Measurements from ENCODE around the gene CFAP57.

CFAP57 gene

DNA sequence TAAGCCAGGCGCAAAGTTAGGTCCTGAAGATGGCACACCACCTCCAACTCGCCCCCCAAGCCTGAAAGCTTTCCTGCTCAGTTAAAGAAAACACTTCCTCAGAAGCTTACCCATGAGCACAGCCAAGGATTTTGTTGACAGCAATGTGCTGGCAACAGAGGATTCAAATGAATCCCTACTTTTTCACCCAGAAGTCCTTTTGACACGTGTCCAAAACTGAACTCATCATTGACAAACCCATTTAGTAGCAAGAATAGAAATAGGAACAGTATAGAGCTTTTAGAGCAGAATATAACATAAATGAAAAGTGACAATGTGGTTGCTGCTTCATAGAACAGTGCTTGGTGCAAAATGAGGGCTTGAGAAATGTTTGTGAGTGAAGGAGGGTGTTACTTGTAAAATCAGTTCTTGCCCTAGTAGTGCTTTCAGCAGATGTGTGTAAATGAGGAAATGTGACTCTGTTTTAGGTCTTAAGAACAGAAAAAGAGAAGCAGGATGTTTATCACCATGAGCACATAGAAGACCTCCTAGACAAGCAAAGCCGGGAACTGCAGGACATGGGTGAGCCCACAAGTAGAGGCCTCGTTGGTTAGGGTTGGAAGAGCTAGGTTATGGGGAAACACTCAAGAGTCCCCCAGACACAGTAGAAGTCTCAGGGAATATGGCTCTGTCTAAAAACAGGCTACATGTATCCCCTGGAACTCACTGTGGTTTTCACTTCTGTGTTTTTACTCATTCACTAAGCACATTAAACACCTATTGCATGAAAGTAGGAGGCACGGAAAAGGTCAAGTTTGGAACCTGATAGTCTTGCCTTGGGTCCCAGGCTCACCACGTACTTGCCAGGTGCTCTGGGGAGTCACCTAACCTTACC is 49.0 kb downstream of the CFAP57 start:
- Histone ChIP-seq H3K4me3 (no peak overlapping the region), H3K27ac (peak overlapping the region in 2 of 21 experiments; percentile 13 to 57)

GRCh38 chr1:43221797-43222196 is 49.7 kb downstream of the CFAP57 start:
- H3K27ac ChIP-seq: peak overlapping the region in 2 of 21 experiments; percentile 5 to 47
- no peak overlapping the region for H3K4me3 ChIP-seq

DNA sequence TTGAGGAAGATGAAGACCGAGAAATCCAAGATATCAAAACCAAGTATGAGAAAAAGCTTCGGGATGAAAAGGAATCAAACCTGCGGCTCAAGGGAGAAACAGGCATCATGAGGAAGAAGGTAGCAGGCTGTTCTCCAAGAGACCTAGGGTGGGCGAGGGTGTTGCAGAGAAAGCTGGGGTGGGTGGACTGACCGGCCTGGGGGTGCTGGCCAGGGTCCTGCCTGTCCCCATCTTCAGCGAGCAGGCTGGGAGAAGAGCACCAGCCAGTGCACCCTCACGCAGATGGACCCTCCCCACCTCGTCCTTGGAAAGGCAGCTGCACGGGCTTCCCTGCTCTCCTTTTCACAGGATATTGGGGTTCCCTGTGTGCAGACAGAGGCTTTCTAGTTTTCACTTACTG is 50.7 kb downstream of the CFAP57 start:
- Histone ChIP-seq H3K27ac (no peak overlapping the region), H3K4me3 (no peak overlapping the region)

GRCh38 chr1:43225168-43225567 is 53.0 kb downstream of the CFAP57 start:
- no peak overlapping the region for H3K4me3 ChIP-seq
- no peak overlapping the region for H3K27ac ChIP-seq

GRCh38 chr1:43227143-43227764 is 55.1 kb downstream of the CFAP57 start:
- Histone ChIP-seq H3K27ac (no peak overlapping the region), H3K4me3 (no peak overlapping the region)

DNA sequence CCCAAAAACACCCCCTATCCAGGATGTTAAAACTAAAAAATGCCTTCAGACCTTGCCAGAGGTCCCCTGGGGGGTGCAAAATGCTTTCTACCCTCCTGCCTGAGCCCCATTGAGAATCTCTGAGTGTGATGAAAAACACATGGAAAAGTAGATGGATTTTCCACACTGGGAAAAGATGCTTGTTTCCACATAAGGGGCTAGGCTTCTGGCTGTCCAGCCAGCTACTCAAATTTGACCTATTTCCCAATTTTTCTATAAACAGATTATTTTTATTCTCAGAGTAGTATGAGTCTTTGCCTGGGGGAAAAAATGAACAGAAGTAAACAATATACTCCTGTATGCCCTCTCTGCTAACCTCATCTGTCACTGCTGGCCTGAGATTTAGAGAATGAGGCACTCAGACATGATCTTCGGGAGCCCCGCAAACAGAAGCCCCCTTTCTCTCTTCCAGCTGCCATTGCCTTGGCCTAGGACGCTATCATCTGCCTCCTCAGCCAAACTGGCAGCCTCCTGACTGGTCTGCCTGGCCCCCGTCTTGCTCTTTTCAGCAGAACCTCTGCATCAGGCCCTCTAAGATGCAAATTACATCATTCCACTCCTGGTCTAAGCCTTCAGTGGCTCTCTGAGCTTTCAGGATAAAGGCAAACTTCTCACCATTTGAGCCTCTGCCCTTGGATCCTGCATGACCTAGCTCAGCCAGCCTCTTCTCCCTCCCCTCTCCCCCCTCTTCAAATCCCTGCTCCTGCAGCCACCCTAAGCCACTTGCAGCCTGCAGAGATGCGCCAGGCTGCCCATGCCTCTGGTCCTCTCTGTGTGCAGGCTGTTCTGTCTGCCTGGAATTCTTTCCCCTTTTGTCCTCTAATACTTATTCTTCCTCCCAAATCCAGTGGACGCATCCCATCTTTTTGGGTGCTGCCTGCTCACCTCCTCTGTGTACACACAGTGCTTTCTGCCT is 58.0 kb downstream of the CFAP57 start:
- no peak overlapping the region for H3K4me3 ChIP-seq
- peak overlapping the region in 1 of 21 experiments; percentile 49 for H3K27ac ChIP-seq

- peak overlapping the region in 1 of 21 experiments; percentile 14 for H3K27ac ChIP-seq
- H3K4me3 ChIP-seq: no peak overlapping the region
Measured at GRCh38 chr1:43232074-43232473, 59.9 kb downstream of the CFAP57 start.

DNA sequence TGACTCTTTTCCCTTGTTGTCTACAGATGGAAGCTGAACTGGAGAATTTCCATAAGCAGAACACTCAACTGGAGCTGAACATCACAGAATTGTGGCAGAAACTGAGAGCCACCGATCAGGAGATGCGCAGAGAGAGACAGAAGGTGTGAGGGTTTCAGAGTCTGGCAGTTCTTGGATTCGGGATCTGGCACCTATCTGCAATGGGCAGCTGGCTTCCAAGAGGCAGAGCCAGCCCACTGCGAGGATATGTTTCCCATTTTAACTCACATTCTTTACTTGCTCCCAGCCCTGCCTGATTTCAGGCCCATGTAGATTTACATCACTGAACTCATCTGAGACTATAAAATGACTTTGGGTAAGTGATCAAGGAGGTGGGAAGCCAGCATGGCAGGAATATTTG is 60.4 kb downstream of the CFAP57 start:
- Histone ChIP-seq H3K4me3 (no peak overlapping the region), H3K27ac (peak overlapping the region in 1 of 21 experiments; percentile 14)

DNA sequence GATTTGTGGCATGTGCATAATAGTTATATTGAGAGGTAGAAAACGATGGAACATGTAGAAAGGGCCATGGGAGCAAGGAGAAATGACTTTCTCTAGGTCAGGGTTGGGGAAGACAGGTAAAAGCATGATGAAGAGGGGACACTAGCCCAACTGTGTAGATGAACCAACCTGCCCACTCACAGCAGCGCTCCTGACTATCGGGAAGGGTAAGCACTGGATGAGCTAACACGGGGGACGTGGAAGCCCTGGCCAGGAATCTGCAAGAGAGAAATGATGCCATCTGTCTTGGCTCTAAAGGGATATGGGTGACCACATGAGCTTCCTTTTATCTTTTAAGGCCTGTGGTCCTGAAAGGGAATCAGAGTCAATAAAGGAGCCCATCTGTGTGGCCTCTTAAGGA is 61.5 kb downstream of the CFAP57 start:
- Histone ChIP-seq H3K4me3 (no peak overlapping the region), H3K27ac (no peak overlapping the region)

GRCh38 chr1:43234267-43234666 is 62.1 kb downstream of the CFAP57 start:
- Histone ChIP-seq H3K27ac (no peak overlapping the region), H3K4me3 (no peak overlapping the region)

DNA sequence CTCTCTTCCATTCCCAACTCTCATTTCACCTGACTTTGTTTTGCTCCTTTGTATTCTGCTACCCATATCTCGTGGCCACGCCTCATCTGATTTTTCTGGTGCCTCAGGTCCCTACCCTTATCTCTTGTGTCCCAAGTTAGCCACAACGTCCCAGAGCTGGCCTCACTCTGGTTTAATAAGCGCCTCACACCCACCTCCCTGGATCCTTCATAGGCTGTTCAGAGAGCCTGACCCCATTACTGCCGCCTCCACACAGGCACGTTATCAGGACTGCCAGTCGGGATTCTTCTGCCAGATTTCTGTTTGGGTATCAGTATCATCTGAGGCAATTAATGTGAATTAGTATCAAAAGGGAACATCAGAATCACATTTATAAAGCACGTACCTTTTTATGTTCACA is 62.9 kb downstream of the CFAP57 start:
- H3K27ac ChIP-seq: no peak overlapping the region

DNA sequence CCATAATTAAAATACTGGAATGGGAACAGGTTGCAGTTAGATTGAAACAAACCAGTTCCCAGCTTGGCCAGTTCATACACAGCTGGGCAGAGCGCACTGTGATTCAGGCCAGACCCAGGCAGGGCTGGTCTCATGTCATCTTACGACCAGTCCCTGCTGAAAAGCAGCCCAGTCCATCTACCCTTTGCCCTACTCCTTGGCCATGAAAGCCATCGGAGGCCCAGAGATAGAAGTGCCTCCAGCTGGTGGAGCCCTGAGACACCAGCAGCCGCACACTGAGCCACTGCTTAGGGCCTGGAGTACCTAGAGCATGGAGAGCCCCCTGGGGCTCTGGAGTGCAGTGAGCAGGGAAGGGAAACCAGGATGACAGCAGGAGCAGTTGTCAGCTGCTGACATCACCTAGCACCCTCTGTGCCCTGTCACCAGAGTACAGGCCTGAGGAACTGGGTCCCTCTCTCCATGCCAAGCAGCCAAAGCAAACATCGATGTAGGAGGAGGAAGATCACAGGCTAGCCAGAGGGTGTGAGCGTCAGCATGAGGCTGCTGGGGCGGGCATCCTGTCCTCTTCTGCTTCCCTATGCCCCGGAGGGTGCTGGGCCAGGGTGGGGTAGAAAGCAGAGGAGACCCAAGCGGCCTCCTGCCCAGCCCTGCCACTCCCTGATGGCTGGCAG is 63.5 kb downstream of the CFAP57 start:
- Histone ChIP-seq H3K4me3 (no peak overlapping the region), H3K27ac (no peak overlapping the region)

More for the DNA sequence above, 62.9 kb downstream of the CFAP57 start:
- H3K4me3 ChIP-seq: no peak overlapping the region

DNA sequence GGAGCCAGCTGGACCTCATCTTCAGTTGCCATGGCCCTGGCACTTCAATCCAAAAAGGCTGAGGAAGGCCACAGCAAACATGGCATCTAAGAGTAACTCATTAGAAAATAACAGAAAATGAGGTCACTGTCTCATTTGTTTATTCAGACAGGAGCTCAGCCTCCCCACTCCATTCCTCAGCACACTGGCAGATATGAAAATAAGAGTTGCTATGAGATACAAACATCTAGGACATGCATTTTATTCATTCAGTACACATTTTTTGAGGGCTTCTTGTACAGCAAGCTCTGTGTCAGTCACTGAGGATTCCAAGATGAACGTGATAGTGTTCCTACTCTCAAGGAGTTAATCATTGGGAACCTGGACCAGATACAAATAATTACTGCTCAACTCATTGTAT is 65.0 kb downstream of the CFAP57 start:
- Histone ChIP-seq H3K4me3 (no peak overlapping the region), H3K27ac (no peak overlapping the region)

DNA sequence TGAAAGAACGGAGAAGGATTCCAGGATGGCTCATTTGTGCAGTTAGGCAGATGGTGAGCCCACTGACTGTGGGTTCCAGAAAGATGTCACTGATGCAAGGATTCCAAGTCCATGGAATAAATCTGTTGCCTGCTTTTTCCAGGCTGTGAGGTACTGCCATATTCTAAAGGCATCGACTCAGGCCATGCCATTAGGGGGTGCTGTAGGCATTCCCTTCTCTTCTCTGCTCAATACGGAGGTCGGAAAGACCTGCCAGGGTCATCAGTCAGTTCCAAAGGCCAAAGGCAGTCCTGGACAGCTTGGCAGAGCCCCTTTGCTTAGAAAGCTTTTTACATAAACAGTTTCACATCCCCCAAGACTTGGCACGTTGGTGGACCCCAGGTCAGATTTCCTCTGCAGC is 66.0 kb downstream of the CFAP57 start:
- Histone ChIP-seq H3K4me3 (no peak overlapping the region), H3K27ac (no peak overlapping the region)

DNA sequence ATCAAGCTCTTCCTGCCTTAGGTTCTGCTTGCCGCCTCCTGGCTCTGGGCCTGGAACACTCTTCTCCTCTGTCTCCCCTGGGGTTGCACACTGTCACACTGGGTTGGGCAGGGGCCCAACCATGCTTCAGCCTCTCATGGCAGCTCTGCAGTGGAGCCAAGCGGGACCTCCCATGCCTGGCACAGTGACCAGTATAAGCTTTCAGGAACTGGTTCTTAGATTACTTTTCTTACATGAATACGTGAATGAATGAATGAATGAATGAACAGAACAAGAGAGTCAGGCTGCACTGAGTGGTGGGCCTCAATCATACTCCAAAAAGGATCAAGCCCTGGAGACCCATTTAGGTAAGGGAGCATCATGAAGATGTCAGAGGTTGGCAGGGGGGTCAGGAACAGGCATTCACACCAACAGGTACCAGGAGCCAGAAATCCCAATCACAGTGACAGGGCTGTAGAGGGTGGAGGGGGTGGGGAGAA is 66.9 kb downstream of the CFAP57 start:
- Histone ChIP-seq H3K27ac (no peak overlapping the region), H3K4me3 (no peak overlapping the region)

- no peak overlapping the region for H3K27ac ChIP-seq
- H3K4me3 ChIP-seq: no peak overlapping the region
Measured at GRCh38 chr1:43239484-43239883, 67.4 kb downstream of the CFAP57 start.

- no peak overlapping the region for H3K4me3 ChIP-seq
- H3K27ac ChIP-seq: no peak overlapping the region
Measured at GRCh38 chr1:43241413-43241836, 69.3 kb downstream of the CFAP57 start.

GRCh38 chr1:43243299-43243698 is 71.2 kb downstream of the CFAP57 start:
- H3K27ac ChIP-seq: no peak overlapping the region
- H3K4me3 ChIP-seq: no peak overlapping the region

GRCh38 chr1:43246466-43247213 is 74.5 kb downstream of the CFAP57 start:
- no peak overlapping the region for H3K4me3 ChIP-seq
- no peak overlapping the region for H3K27ac ChIP-seq
